Vagina (tissue), 2 donors: ENCODE measurements around the gene OR14A16. TPM values are rescaled to one million over a fixed set of nuclear protein-coding genes. Genes with fewer than 3 reads are reported as not detected.

Experiments
- DNase-seq, 2 donors: peaks; one replicate each; pipeline ENCODE4 v3.0.0-alpha.2; 2017; ENCODE audit errors: extremely low spot score in 2 of 2
- H3K27ac ChIP-seq: fragments of 200-600 bp; sonication (generic); one replicate; pipeline ENCODE4 v1.5.1; 2019
- H3K27me3 ChIP-seq: fragments of 200-600 bp; sonication (generic); one replicate; pipeline ENCODE4 v1.5.1; 2019
- H3K36me3 ChIP-seq, 2 donors: fragments of 200-600 bp; sonication (generic); one replicate each; pipeline ENCODE4 v1.5.1; 2017 to 2019
- H3K4me1 ChIP-seq: fragments of 200-600 bp; sonication (generic); one replicate; pipeline ENCODE4 v1.5.1; 2019
- H3K4me3 ChIP-seq, 2 donors: fragments of 200-600 bp; sonication (generic); 1 replicate in 1 of 2; 2 replicates in 1 of 2; pipeline ENCODE4 v1.5.1; 2016 to 2019
- H3K9me3 ChIP-seq: fragments of 200-600 bp; sonication (generic); one replicate; pipeline ENCODE4 v1.5.1; 2019
- CTCF ChIP-seq, 3 experiments: fragments of 450-650 bp in 2 of 3; fragments of 200-600 bp in 1 of 3; sonication (generic) in 1 of 3; IDR thresholded peaks; one replicate each; pipeline ENCODE4 v1.5.1; 2017 to 2019; ENCODE audit warnings: antibody characterized with exemption in 3 of 3, mild to moderate bottlenecking in 2 of 3, moderate library complexity in 2 of 3
- POLR2A ChIP-seq, 2 donors: fragments of 450-650 bp; IDR thresholded peaks; one replicate each; pipeline ENCODE4 v1.6.1; 2017; ENCODE audit warnings: antibody characterized with exemption in 2 of 2, mild to moderate bottlenecking in 2 of 2, moderate library complexity in 2 of 2
- POLR2AphosphoS5 ChIP-seq, 2 donors: sonication (generic); formaldehyde crosslinking; IDR thresholded peaks; one replicate each; pipeline ENCODE4 v1.9.0; 2017; ENCODE audit warnings: antibody characterized with exemption in 2 of 2, mild to moderate bottlenecking in 2 of 2, low read depth in 1 of 2; ENCODE audit not compliant: insufficient read depth in 1 of 2
- intact Hi-C: fragments of 100-400 bp; cut with DNase I; formaldehyde crosslinking; loops from one replicate; pipeline ENCODE4 v1.15.1; 2023
- total RNA-seq: library from RNA; depleted of rRNA; stranded (reverse); fragments of >200 nt; gene quantifications from one replicate; pipeline ENCODE4 v1.2.3, GENCODE V29; 2016

Gene OR14A16
- total RNA-seq, 1 donor from 2014 or later: not detected

- H3K27me3 ChIP-seq: no peaks in the 10 kb centered on the region
- H3K4me1 ChIP-seq: no peaks in the 10 kb centered on the region
- intact Hi-C loops: no loop called here
- TF ChIP-seq POLR2AphosphoS5 (IDR thresholded peaks at IDR 0.05; ENCODE audit: insufficient read depth in 1 of 2, low read depth in 1 of 2) (no peak), POLR2A (IDR thresholded peaks at IDR 0.05) (no peak), CTCF (IDR thresholded peaks at IDR 0.05) (no peak)
- H3K4me3 ChIP-seq: peak within 1 kb of the TSS; percentile 40 to 79
- H3K27ac ChIP-seq: no peak within 1 kb of the TSS
- H3K36me3 ChIP-seq: no peaks in the 10 kb centered on the region
- DNase-seq: no peak
- H3K9me3 ChIP-seq: no peaks in the 10 kb centered on the region
Observed at GRCh38 chr1:247857069-247857984, 33.4 kb upstream of the OR14A16 start, which contains the start of gene TRIM58. Gene TRIM58, plus strand, starts transcription at chr1:247857187. Its CDS starts 60 bp downstream, at chr1:247857247.

- H3K4me3 ChIP-seq: no peak overlapping the region
- no peaks in the 10 kb centered on the region for H3K27me3 ChIP-seq
- no peak overlapping the region for H3K27ac ChIP-seq
Observed at GRCh38 chr1:247855911-247856310, 32.0 kb upstream of the OR14A16 start.

GRCh38 chr1:247854899-247855545 is 31.1 kb upstream of the OR14A16 start:
- H3K27ac ChIP-seq: no peak overlapping the region
- no peak for DNase-seq
- TF ChIP-seq CTCF (IDR thresholded peaks at IDR 0.05) (no peak), POLR2AphosphoS5 (IDR thresholded peaks at IDR 0.05; ENCODE audit: insufficient read depth in 1 of 2, low read depth in 1 of 2) (no peak), POLR2A (IDR thresholded peaks at IDR 0.05) (no peak)
- H3K4me3 ChIP-seq: no peak overlapping the region
- H3K9me3 ChIP-seq: no peaks in the 10 kb centered on the region
- no peaks in the 10 kb centered on the region for H3K36me3 ChIP-seq
- H3K4me1 ChIP-seq: no peaks in the 10 kb centered on the region
- intact Hi-C loops: no loop called here
- H3K27me3 ChIP-seq: no peaks in the 10 kb centered on the region

More at GRCh38 chr1:247855911-247856310, 32.0 kb upstream of the OR14A16 start:
- Histone ChIP-seq H3K9me3 (no peaks in the 10 kb centered on the region), H3K36me3 (no peaks in the 10 kb centered on the region), H3K4me1 (no peaks in the 10 kb centered on the region)
- DNase-seq: no peak
- TF ChIP-seq CTCF (IDR thresholded peaks at IDR 0.05) (no peak), POLR2A (IDR thresholded peaks at IDR 0.05) (no peak), POLR2AphosphoS5 (IDR thresholded peaks at IDR 0.05; ENCODE audit: insufficient read depth in 1 of 2, low read depth in 1 of 2) (no peak)
- intact Hi-C loops: no loop called here

GRCh38 chr1:247849616-247850015 is 25.7 kb upstream of the OR14A16 start:
- H3K36me3 ChIP-seq: no peaks in the 10 kb centered on the region
- no peaks in the 10 kb centered on the region for H3K4me1 ChIP-seq
- H3K27ac ChIP-seq: no peak overlapping the region
- H3K9me3 ChIP-seq: no peaks in the 10 kb centered on the region
- intact Hi-C loops: no loop called here
- no peak overlapping the region for H3K4me3 ChIP-seq
- no peak for TF ChIP-seq POLR2AphosphoS5 (IDR thresholded peaks at IDR 0.05; ENCODE audit: insufficient read depth in 1 of 2, low read depth in 1 of 2)
- TF ChIP-seq POLR2A (IDR thresholded peaks at IDR 0.05): no peak
- TF ChIP-seq CTCF (IDR thresholded peaks at IDR 0.05): no peak
- no peak for DNase-seq
- no peaks in the 10 kb centered on the region for H3K27me3 ChIP-seq
